ENCODE results near the gene PTPRS. TPM values are rescaled to one million over a fixed set of nuclear protein-coding genes. Genes with fewer than 3 reads are reported as not detected.

The PTPRS gene
- total RNA-seq, 1 donor, result 193 TPM

DNA sequence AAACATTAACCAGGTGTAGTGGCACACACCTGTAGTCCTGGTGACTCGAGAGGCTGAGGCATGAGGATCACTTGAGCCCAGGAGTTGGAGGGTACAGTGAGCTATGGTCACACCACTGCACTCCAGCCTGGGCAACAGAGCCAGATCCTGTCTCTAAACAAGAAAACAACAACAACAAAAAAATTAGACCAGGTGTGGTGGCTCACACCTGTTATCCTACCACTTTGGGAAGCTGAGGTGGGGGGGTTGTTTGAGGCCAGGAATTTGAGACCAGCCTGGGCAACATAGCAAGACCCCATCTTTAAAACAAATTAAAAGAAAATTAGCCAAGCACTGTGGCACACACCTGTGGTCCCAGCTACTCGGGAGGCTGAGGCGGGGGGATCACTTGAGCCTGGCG, 20.8 kb upstream of the PTPRS start:
- H3K4me3 ChIP-seq (ENCODE audit: low read depth, low read length), result no peak overlapping the region
- DNase-seq (ENCODE audit: low read depth), result no peak
- TF ChIP-seq, protein P1, sequence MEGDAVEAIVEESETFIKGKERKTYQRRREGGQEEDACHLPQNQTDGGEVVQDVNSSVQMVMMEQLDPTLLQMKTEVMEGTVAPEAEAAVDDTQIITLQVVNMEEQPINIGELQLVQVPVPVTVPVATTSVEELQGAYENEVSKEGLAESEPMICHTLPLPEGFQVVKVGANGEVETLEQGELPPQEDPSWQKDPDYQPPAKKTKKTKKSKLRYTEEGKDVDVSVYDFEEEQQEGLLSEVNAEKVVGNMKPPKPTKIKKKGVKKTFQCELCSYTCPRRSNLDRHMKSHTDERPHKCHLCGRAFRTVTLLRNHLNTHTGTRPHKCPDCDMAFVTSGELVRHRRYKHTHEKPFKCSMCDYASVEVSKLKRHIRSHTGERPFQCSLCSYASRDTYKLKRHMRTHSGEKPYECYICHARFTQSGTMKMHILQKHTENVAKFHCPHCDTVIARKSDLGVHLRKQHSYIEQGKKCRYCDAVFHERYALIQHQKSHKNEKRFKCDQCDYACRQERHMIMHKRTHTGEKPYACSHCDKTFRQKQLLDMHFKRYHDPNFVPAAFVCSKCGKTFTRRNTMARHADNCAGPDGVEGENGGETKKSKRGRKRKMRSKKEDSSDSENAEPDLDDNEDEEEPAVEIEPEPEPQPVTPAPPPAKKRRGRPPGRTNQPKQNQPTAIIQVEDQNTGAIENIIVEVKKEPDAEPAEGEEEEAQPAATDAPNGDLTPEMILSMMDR (IDR thresholded peaks at IDR 0.05; ENCODE audit: insufficient read depth, low read length), result no peak

DNA sequence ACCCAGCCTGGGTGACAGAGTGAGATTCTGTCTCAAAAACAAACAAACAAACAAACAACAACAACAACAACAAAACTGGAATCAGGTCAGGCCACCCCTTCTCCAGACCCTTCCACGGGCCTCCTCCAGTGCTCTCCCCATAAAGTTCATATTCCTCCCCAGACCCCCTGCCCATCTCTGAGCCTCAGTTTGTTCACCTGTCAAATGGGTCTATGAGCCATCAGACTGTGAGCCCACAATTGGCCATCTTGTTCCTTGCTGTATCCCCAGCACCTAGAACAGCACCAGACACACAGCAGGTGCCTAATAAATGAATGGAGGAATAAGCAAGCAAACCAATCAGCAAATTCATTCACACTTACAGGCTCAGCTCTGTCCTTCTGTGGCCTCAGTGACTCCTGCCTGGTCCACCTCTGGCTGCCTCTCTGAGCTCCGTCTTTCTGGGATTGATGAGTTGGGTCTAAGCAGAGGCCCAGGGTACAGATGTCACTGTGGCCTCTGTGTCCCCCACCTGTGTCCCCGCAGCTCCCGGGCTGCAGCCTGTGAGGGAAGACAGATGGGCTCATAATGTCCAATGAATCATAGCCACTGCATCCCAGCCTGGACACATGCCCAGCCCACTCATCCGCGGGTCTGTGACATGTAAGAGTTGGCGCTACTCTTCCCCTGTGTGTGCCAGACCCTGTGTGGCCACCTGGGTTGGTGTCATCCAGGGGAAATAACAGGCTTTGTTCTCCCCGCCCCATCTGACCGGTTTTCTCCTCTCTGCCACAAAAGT, 19.6 kb upstream of the PTPRS start:
- DNase-seq (ENCODE audit: low read depth), result no peak
- TF ChIP-seq, protein P1 (IDR thresholded peaks at IDR 0.05; ENCODE audit: insufficient read depth, low read length), result no peak
- H3K4me3 ChIP-seq (ENCODE audit: low read depth, low read length), result no peak overlapping the region

DNA sequence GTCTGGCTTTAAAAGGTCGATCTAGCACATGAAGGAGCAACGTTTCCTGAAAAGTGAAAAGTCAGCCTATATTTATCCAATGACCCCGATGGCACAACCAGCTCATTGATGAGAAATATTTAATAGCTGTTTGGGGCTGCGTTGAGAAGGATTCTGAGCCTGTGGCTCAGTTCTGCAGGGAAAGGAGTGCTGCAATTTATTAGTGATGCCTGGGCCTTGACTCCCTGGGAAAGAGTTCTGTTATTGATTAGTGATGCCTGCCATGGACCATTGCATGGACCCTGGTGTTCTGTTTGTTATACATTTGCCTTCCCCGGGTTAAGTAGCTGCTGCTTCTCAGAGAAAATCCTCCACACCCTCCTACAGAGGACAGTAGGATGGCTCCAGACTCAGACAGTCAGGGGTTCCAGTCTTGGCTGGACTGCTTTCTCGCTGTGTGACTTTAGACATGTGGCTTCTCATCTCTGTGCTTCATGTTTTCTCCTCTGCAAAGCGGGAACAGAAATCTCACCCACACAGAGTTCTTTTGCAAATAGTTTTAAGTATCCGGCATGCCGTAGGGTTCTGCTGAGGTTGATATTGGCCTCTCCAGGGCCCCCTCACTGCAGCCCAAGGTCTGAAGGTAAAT, 17.7 kb upstream of the PTPRS start:
- peak; percentile 25 for DNase-seq (ENCODE audit: low read depth)
- TF ChIP-seq, protein P1 (IDR thresholded peaks at IDR 0.05; ENCODE audit: insufficient read depth, low read length), result no peak

DNA sequence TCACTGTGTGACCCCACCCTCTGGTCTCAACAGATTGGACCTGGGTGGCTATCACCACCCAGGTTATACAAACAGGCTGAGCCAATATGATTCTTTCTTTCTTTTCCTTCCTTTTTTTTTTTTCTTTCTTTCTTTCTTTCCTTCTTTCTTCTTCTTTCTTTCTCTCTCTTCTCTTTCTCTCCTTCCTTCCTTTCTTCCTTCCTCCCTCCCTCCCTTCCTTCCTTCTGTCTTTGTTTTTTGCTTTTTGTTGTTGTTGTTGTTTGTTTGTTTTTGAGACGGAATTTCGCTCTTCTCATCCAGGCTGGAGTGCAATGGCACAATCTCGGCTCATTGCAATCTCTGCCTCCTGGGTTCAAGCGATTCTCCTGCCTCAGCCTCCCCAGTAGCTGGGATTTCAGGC, 17.0 kb upstream of the PTPRS start:
- H3K4me3 ChIP-seq (ENCODE audit: low read depth, low read length), result no peak overlapping the region
- TF ChIP-seq, protein P1 (IDR thresholded peaks at IDR 0.05; ENCODE audit: insufficient read depth, low read length), result no peak
- DNase-seq (ENCODE audit: low read depth), result no peak

More for the DNA sequence above, 17.7 kb upstream of the PTPRS start:
- no peak overlapping the region for H3K4me3 ChIP-seq (ENCODE audit: low read depth, low read length)

DNA sequence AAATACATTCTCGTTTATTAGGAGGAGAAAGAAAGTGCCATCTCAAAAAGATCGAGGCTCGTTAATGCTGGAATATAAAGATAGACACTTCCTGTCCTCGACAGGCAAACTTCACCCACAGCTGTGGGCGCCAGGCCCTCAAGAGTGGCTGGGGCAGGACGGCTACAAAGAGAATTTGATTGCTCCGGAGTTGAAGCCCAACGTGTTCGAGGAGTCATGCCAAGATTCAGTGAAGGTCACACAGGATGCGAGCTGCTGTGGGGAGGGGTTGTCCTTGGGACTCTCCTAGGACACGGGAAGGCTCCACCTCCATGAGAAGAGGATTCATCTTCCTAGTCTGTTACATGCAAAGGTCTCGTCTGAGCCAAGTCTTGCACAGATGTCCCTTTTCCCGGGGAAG, 16.3 kb upstream of the PTPRS start:
- no peak overlapping the region for H3K4me3 ChIP-seq (ENCODE audit: low read depth, low read length)
- no peak for DNase-seq (ENCODE audit: low read depth)
- TF ChIP-seq, protein P1 (IDR thresholded peaks at IDR 0.05; ENCODE audit: insufficient read depth, low read length), result no peak

DNA sequence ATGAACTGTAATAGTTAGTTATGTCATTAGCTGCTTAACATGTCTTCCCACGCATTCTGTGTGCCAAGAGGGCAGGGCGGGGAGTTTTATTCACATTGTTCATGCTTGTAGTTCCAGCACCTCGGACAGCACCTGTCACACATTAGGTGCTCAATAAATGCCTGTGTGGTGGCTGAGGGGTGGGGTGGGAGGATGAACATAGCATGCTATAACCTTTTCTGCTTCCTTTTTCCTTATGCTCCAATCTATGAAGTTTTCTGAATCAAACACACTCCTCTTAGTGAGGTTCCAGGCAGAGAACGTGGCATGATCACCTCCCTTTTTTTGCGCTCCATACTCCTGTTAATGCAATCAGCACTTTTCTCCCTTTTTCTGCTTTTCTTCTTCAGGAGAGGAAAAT, 15.8 kb upstream of the PTPRS start:
- TF ChIP-seq, protein P1 (IDR thresholded peaks at IDR 0.05; ENCODE audit: insufficient read depth, low read length), result no peak
- no peak for DNase-seq (ENCODE audit: low read depth)
- no peak overlapping the region for H3K4me3 ChIP-seq (ENCODE audit: low read depth, low read length)

Data from fibroblast of the aortic adventitia (primary cell).